EL (cell line): Measurements from ENCODE around the gene DLG2.
"Not testable (repeated sequence)": the region's sequence is repeated elsewhere in the genome, so short reads cannot be mapped to it uniquely, and the experiment has no call there.

Source experiments
- DNase-seq: peaks from one replicate; pipeline ENCODE4 v3.0.0-alpha.2; 2016

Gene DLG2

GRCh38 chr11:85438328-85438727, 188.8 kb downstream of the DLG2 start:
- DNase-seq, result no peak

GRCh38 chr11:85431319-85431718, 195.8 kb downstream of the DLG2 start:
- DNase-seq, result no peak

GRCh38 chr11:85423794-85424193, 203.3 kb downstream of the DLG2 start:
- DNase-seq, result no peak

- DNase-seq, result no peak
These were observed 203.8 kb downstream of the DLG2 start for GRCh38 chr11:85423316-85423715.

DNA sequence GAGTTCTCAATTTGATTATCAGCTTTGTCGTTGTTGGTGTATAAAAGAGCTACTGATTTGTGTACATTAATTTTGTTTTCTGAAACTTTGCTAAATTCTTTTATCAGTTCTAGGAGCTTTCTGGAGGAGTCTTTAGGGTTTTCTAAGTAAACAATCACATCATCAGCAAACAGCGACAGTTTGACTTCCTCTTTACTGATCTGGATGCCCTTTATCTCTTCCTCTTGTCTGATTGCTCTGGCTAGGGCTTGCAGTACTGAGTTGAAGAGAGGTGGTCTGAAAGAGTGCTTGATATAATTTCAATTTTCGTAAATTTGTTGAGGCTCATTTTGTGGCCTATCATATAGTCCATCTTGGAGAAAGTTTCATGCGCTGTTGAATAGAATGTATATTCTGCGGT, 213.0 kb downstream of the DLG2 start:
- DNase-seq, result no peak

- DNase-seq, result no peak
These were observed 219.5 kb downstream of the DLG2 start for GRCh38 chr11:85407648-85408047.

DNA sequence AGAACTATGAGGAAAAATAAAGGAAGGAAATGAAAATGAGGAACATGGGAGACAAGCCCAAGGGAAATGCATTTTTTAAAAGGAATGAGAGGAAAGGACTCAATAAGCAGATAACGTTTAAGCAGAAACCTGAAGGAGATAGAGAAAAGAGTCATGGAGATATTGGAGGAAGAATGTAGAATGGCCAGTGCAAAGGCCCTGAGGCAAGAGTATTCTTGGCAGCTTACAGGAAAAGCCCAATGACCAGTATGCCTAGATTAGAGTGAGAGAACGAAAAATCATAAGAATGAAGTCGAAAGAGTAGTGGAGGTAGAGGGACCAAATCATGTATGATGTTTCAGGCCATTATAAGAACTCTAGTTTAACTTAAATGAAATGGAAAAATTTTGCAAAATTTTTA, 220.3 kb downstream of the DLG2 start:
- no peak for DNase-seq

- DNase-seq, result no peak
These were observed 220.8 kb downstream of the DLG2 start for GRCh38 chr11:85406316-85406715.

GRCh38 chr11:85395515-85396055, 231.6 kb downstream of the DLG2 start:
- DNase-seq, result not testable (repeated sequence)

- DNase-seq, result no peak
These were observed 232.9 kb downstream of the DLG2 start for GRCh38 chr11:85394283-85394682.

- DNase-seq, result no peak
These were observed 236.0 kb downstream of the DLG2 start for GRCh38 chr11:85391141-85391540.

- DNase-seq, result no peak
These were observed 241.6 kb downstream of the DLG2 start for GRCh38 chr11:85385547-85385946.

- no peak for DNase-seq
These were observed 242.0 kb downstream of the DLG2 start for GRCh38 chr11:85385111-85385510.

DNA sequence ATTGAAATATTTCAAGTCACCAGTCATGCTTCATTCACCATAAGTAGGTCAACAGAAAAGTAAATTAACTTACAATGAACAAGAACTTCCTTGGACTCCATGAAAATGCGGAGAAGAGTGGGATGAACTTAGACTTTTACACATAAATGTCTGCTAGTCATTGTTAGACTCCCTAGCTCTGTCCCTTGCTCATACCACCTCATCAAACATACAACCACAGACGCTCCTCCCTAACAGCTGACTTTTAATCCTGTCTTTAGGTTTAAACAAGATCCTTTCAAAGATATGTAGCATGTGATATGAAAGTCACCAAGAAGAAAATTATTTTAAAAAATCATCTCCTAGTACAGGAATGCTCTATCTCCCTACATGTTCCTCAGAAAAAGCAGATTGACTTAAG, 248.1 kb downstream of the DLG2 start:
- no peak for DNase-seq

DNA sequence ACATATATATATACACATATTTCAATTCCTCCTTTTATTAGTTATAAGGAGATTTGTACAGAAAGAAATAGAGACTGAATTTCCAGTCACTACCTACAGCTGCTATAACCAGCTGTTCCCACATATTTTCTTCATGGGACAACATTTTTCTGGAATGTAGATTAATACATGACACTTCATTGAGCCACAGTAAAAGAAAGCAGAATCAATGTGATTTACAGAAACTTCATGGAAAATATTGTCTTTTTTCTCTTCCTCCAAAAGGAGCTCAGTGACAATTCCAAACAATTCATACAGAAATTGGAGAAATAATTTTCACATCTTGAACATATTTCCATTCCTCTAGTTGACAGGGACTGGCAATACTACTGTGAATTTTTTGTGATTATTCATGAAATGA, 249.2 kb downstream of the DLG2 start:
- no peak for DNase-seq

GRCh38 chr11:85359859-85360258, 267.3 kb downstream of the DLG2 start:
- DNase-seq, result no peak

DNA sequence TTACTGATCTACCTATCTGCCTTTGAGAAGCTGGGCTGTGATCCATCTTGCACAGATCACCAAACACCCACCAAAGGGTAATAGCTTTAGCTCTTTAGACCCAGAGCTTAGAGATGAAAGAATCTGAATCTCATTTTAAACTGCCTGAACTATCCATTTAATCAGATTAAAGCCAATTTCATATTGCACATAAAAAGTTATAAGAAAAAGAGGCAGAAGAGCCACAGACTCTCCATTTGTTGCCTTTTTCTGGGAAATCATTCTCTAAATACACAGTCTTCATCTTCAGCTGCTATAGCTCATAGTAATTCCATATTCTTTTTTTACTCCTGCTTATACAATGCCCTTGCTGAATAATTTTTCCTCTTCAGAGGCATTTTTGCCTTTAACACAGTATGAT, 271.2 kb downstream of the DLG2 start:
- DNase-seq, result no peak

- DNase-seq, result not testable (repeated sequence)
These were observed 277.6 kb downstream of the DLG2 start for GRCh38 chr11:85349539-85349938.

- no peak for DNase-seq
These were observed 278.2 kb downstream of the DLG2 start for GRCh38 chr11:85348945-85349344.

DNA sequence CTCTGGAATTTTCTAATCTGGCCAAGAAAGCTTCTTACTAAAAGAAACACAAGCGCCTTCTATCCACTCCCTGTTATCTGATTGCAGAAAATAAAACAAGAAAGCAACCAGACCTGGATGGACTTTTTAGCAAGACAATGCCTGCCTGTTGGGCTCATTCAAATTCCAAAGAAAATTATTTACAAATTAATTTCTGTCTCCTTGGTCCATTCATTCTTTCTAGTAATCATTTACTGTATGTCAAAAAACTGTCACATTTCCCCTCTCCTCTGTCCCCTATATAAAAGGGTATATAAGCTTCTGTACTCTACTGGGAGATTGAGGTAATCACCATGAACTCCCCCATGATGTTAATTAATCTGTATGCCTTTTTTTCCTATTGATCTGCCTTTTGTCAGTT, 279.9 kb downstream of the DLG2 start:
- DNase-seq, result no peak

- DNase-seq, result no peak
These were observed 280.7 kb downstream of the DLG2 start for GRCh38 chr11:85346484-85346883.

GRCh38 chr11:85340846-85341245, 286.3 kb downstream of the DLG2 start:
- DNase-seq, result not testable (repeated sequence)

GRCh38 chr11:85318573-85318972, 308.6 kb downstream of the DLG2 start:
- DNase-seq, result no peak

GRCh38 chr11:85316967-85317366, 310.2 kb downstream of the DLG2 start:
- no peak for DNase-seq

DNA sequence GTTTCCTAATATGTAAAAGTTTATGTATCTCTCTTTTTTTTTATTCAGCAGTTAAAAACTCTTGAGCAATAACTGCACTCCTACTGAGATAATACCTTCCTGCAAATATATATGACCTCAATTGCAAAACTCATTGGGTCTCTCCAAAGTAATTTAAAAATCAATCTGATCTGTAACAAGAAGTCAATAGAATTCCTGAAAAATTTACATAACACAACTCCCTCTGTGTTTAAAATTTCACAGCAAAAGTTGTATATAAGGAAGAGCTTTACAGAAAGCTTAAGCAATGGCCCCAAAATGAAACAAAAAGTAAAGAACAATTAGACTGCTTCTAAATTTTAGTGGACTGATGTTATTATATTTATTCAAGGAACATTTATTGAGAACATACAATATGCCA, 313.4 kb downstream of the DLG2 start:
- no peak for DNase-seq

DNA sequence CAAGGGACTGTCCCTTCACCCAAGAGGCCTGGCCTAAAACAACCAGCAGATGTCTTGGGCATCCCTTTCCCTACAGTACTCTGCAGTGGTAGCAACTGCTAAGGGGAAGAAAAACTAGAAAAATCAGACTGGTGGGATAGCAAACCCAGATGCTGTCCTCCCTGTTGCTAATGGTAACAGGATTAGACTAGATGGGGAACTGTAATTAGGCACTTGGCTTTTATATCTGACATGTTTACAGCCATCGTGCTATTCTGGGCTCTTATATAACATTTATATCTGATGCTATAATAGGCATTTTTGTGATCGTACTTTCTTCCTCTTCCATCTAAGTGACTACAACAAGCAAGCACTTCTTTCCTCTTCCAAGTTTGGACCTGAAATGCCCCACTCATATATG, 316.7 kb downstream of the DLG2 start:
- no peak for DNase-seq
